ENCODE data around the gene UQCR11.

Gene UQCR11

GRCh38 chr19:1634938-1635243 lies 29.6 kb upstream of the UQCR11 start:
- H3K9me3 Mint-ChIP-seq, result no peaks in the 10 kb centered on the region
- peaks cover 63% of the 10 kb centered on the region for H3K36me3 Mint-ChIP-seq (ENCODE audit: low read depth)
- no peak overlapping the region for H3K27ac Mint-ChIP-seq
- H3K4me3 Mint-ChIP-seq, result no peak overlapping the region
- H3K27me3 Mint-ChIP-seq (ENCODE audit: low read depth), result no peaks in the 10 kb centered on the region
- no peaks in the 10 kb centered on the region for H3K4me1 Mint-ChIP-seq
- no peak for TF ChIP-seq CTCF (IDR thresholded peaks at IDR 0.05; ENCODE audit: unreplicated experiment in 3 of 3)

GRCh38 chr19:1634242-1634937 lies 29.1 kb upstream of the UQCR11 start:
- no peaks in the 10 kb centered on the region for H3K27me3 Mint-ChIP-seq (ENCODE audit: low read depth)
- H3K36me3 Mint-ChIP-seq (ENCODE audit: low read depth), result peaks cover 58% of the 10 kb centered on the region
- H3K9me3 Mint-ChIP-seq, result no peaks in the 10 kb centered on the region
- H3K4me3 Mint-ChIP-seq, result no peak overlapping the region
- H3K27ac Mint-ChIP-seq, result no peak overlapping the region
- TF ChIP-seq CTCF (IDR thresholded peaks at IDR 0.05; ENCODE audit: unreplicated experiment in 3 of 3), result no peak
- H3K4me1 Mint-ChIP-seq, result no peaks in the 10 kb centered on the region

- H3K36me3 Mint-ChIP-seq (ENCODE audit: low read depth), result peaks cover 49% of the 10 kb centered on the region
- TF ChIP-seq CTCF (IDR thresholded peaks at IDR 0.05; ENCODE audit: unreplicated experiment in 3 of 3), result no peak
- H3K27ac Mint-ChIP-seq, result no peak overlapping the region
- no peaks in the 10 kb centered on the region for H3K9me3 Mint-ChIP-seq
- H3K4me1 Mint-ChIP-seq, result no peaks in the 10 kb centered on the region
- H3K27me3 Mint-ChIP-seq (ENCODE audit: low read depth), result no peaks in the 10 kb centered on the region
- H3K4me3 Mint-ChIP-seq, result no peak overlapping the region
Observed at GRCh38 chr19:1633269-1633826, 28.1 kb upstream of the UQCR11 start.

GRCh38 chr19:1632462-1633268 lies 27.4 kb upstream of the UQCR11 start:
- no peaks in the 10 kb centered on the region for H3K9me3 Mint-ChIP-seq
- H3K4me3 Mint-ChIP-seq, result no peak overlapping the region
- no peak overlapping the region for H3K27ac Mint-ChIP-seq
- no peaks in the 10 kb centered on the region for H3K4me1 Mint-ChIP-seq
- no peaks in the 10 kb centered on the region for H3K27me3 Mint-ChIP-seq (ENCODE audit: low read depth)
- no peak for TF ChIP-seq CTCF (IDR thresholded peaks at IDR 0.05; ENCODE audit: unreplicated experiment in 3 of 3)
- H3K36me3 Mint-ChIP-seq (ENCODE audit: low read depth), result peaks cover 42% of the 10 kb centered on the region

- Mint-ChIP-seq H3K9me3 (no peaks in the 10 kb centered on the region), H3K4me3 (no peak overlapping the region), H3K27ac (no peak overlapping the region), H3K4me1 (no peaks in the 10 kb centered on the region), H3K27me3 (ENCODE audit: low read depth) (no peaks in the 10 kb centered on the region), H3K36me3 (ENCODE audit: low read depth) (peaks cover 32% of the 10 kb centered on the region)
- TF ChIP-seq CTCF (IDR thresholded peaks at IDR 0.05; ENCODE audit: unreplicated experiment in 3 of 3), result no peak
Observed at GRCh38 chr19:1631557-1632100, 26.4 kb upstream of the UQCR11 start.
